ENCODE data around the gene RELN. TPM values are rescaled to one million over a fixed set of nuclear protein-coding genes. Genes with fewer than 3 reads are reported as not detected.

Gene RELN
- total and polyA plus RNA-seq, 5 donors from 2014 or later, result not detected

DNA sequence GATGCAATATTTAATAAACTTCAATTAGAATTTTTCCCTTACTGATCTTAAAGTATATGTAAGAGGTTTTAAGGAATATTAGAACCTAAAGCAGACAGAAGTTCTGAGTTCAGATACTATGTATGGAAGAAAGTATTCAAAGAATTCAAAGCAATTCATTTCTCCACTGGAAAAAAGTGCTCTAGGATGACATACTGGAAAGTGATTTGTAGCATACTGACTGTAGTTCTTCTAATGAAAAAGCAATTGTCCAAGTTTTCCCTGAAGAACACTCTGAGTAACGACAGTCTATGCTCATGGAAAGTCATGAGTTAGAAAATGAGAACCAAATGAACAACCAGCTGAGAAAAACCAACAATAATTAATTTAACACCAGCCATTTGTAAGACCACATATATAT, 362.7 kb downstream of the RELN start:
- Mint-ChIP-seq H3K9me3 (peaks cover 0 to 3% (median 0%) of the 10 kb centered on the region in 7 donors), H3K27me3 (peaks cover 9% of the 10 kb centered on the region), H3K36me3 (no peaks in the 10 kb centered on the region), H3K4me1 (no peaks in the 10 kb centered on the region), H3K4me3 (no peak overlapping the region), H3K27ac (no peak overlapping the region)
- no peaks in the 10 kb centered on the region for H3K4me1 ChIP-seq (ENCODE audit: control insufficient read depth, insufficient read depth, low read length, poor library complexity, severe bottlenecking)
- H3K27me3 ChIP-seq (ENCODE audit: control insufficient read depth, insufficient read depth, low read length), result no peaks in the 10 kb centered on the region
- no peak overlapping the region for H3K4me3 ChIP-seq (ENCODE audit: low read depth, low read length)
- DNase-seq (no peak), ATAC-seq (ENCODE audit: low read depth in 2 of 2) (no peak)
- no peak overlapping the region for H3K27ac ChIP-seq (ENCODE audit: insufficient read depth, low read length, poor library complexity, severe bottlenecking)
- no peaks in the 10 kb centered on the region for H3K36me3 ChIP-seq (ENCODE audit: control insufficient read depth, insufficient read depth, low read length)
- H3K9me3 ChIP-seq (ENCODE audit: control insufficient read depth in 2 of 2, low read length in 2 of 2), result no peaks in the 10 kb centered on the region

DNA sequence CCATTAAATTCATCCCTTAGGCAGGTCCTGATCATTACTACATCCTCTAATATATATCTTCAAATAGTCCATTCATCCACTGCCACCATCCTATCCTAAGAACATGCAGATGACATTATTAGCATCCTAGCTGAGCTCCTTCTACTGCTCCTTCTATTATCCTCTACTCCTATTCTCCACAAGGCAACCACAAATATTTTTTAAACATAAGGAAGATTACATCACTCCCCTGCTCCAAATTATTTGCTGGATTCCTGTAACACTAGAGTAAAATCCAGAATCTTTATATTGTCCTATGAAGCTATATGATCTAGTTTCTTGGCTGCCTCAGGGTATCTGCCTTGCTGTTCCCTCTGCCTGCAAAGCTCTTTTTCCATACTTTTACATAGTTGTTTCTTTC, 367.2 kb downstream of the RELN start:
- no peaks in the 10 kb centered on the region for H3K9me3 ChIP-seq (ENCODE audit: control insufficient read depth in 2 of 2, low read length in 2 of 2)
- no peaks in the 10 kb centered on the region for H3K36me3 ChIP-seq (ENCODE audit: control insufficient read depth, insufficient read depth, low read length)
- no peaks in the 10 kb centered on the region for H3K4me1 ChIP-seq (ENCODE audit: control insufficient read depth, insufficient read depth, low read length, poor library complexity, severe bottlenecking)
- DNase-seq (no peak), ATAC-seq (ENCODE audit: low read depth in 2 of 2) (no peak)
- H3K27me3 ChIP-seq (ENCODE audit: control insufficient read depth, insufficient read depth, low read length), result peaks cover 3% of the 10 kb centered on the region
- peaks cover 10% of the 10 kb centered on the region for H3K27me3 Mint-ChIP-seq
- H3K27ac Mint-ChIP-seq, result peak overlapping the region in 1 of 3 donors; percentile 2
- H3K4me1 Mint-ChIP-seq, result no peaks in the 10 kb centered on the region
- no peak overlapping the region for H3K27ac ChIP-seq (ENCODE audit: insufficient read depth, low read length, poor library complexity, severe bottlenecking)
- no peak overlapping the region for H3K4me3 Mint-ChIP-seq
- no peak overlapping the region for H3K4me3 ChIP-seq (ENCODE audit: low read depth, low read length)
- H3K9me3 Mint-ChIP-seq, result peaks cover 0 to 7% (median 0%) of the 10 kb centered on the region in 7 donors
- H3K36me3 Mint-ChIP-seq, result no peaks in the 10 kb centered on the region

DNA sequence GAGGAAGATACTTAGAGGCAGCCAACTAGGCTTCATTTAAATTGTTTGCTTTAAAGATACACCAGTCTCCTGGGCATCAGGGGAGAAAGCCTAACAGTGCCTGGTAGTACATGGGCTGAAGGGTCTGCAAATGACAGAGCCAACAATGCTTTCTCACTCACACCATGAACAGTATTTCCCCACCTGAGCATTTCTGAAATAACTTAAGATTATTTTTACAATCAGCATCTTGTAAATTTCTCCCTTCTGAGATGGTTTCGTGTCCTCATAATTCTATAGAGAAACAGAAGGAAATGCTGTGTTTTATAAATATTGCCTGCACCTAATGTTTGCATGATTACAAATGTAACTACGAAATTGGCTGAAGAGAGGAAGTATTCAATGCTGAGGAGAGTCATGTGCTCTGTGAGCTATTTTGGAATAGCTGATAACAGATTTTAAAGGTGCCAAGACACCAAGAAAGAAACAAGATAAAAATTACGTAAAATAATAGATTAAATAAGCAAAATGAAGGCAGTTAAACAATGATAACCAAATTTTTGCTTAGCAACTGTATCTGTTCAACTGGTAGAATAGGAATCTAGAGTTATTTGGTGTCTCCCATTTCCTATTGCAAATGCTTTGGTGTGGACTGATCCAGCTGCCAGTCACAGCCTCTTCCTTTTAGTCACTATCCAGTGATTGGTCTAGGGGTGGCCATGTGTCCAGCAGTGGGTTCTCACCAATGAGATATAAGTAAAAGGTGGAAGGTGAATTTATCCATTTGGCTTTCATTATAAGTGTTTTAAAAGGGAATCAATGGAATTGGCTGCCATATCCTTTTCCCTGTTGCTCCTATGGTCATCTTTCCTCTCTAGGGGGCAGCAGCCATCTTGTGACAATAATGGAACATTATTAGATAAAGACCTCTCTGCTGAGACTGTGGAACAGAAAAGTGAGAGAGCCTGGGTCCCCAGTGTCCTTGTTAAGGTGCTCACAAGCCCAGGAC, 375.5 kb downstream of the RELN start:
- Histone ChIP-seq H3K27ac (ENCODE audit: insufficient read depth, low read length, poor library complexity, severe bottlenecking) (no peak overlapping the region), H3K9me3 (ENCODE audit: control insufficient read depth in 2 of 2, low read length in 2 of 2) (no peaks in the 10 kb centered on the region), H3K4me3 (ENCODE audit: low read depth, low read length) (no peak overlapping the region), H3K4me1 (ENCODE audit: control insufficient read depth, insufficient read depth, low read length, poor library complexity, severe bottlenecking) (no peaks in the 10 kb centered on the region), H3K36me3 (ENCODE audit: control insufficient read depth, insufficient read depth, low read length) (no peaks in the 10 kb centered on the region), H3K27me3 (ENCODE audit: control insufficient read depth, insufficient read depth, low read length) (peaks cover 5% of the 10 kb centered on the region)
- H3K4me3 Mint-ChIP-seq, result no peak overlapping the region
- no peaks in the 10 kb centered on the region for H3K36me3 Mint-ChIP-seq
- H3K9me3 Mint-ChIP-seq, result peaks cover 0 to 1% (median 0%) of the 10 kb centered on the region in 7 donors
- peaks cover 0 to 3% (median 0%) of the 10 kb centered on the region in 4 donors for H3K4me1 Mint-ChIP-seq
- H3K27ac Mint-ChIP-seq, result no peak overlapping the region
- DNase-seq (no peak), ATAC-seq (ENCODE audit: low read depth in 2 of 2) (no peak)
- peaks cover 8% of the 10 kb centered on the region for H3K27me3 Mint-ChIP-seq

DNA sequence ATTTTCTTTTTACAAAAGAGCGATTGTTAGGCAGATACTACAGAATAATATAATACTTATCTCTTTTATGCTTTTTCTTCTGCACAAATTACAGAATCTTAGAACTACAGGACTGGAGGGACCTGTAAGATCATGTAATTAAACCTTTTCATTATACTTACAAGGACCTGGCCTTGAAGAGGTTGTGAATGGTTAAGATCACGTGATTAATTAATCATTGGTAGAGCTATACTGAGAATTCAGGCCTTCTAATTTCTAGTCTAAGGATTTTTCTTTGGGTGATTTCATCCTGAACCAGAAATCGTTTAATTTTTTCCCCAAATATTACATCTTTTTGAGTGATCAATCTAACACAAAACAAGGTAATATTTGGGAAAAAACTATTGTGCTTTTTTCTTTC, 379.7 kb downstream of the RELN start:
- H3K9me3 ChIP-seq (ENCODE audit: control insufficient read depth in 2 of 2, low read length in 2 of 2), result no peaks in the 10 kb centered on the region
- Mint-ChIP-seq H3K4me3 (no peak overlapping the region), H3K9me3 (peaks cover 0 to 1% (median 0%) of the 10 kb centered on the region in 7 donors), H3K27me3 (peaks cover 11% of the 10 kb centered on the region), H3K4me1 (peaks cover 0 to 3% (median 0%) of the 10 kb centered on the region in 4 donors), H3K27ac (no peak overlapping the region), H3K36me3 (no peaks in the 10 kb centered on the region)
- no peaks in the 10 kb centered on the region for H3K27me3 ChIP-seq (ENCODE audit: control insufficient read depth, insufficient read depth, low read length)
- no peak overlapping the region for H3K27ac ChIP-seq (ENCODE audit: insufficient read depth, low read length, poor library complexity, severe bottlenecking)
- no peaks in the 10 kb centered on the region for H3K36me3 ChIP-seq (ENCODE audit: control insufficient read depth, insufficient read depth, low read length)
- H3K4me3 ChIP-seq (ENCODE audit: low read depth, low read length), result no peak overlapping the region
- ATAC-seq (ENCODE audit: low read depth in 2 of 2) (no peak), DNase-seq (no peak)
- no peaks in the 10 kb centered on the region for H3K4me1 ChIP-seq (ENCODE audit: control insufficient read depth, insufficient read depth, low read length, poor library complexity, severe bottlenecking)

DNA sequence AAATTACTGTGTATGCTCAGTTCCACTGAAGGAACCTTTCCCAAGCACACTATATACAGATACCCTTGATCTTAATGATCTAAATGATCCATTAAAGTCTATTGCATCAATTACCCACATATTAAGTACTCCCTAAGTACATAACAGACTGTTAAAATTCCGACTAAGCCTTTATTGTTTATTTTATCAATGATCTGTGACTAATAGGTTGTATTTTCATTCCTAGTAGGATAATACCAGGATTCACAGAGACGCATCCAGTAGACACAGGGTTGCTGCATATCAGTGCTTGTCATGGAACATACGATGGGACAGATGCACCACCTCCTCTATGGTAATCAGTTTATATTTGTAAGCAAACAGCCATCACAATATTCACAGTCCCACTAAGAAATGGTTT, 383.8 kb downstream of the RELN start:
- Histone ChIP-seq H3K4me1 (ENCODE audit: control insufficient read depth, insufficient read depth, low read length, poor library complexity, severe bottlenecking) (no peaks in the 10 kb centered on the region), H3K36me3 (ENCODE audit: control insufficient read depth, insufficient read depth, low read length) (no peaks in the 10 kb centered on the region), H3K27ac (ENCODE audit: insufficient read depth, low read length, poor library complexity, severe bottlenecking) (no peak overlapping the region), H3K4me3 (ENCODE audit: low read depth, low read length) (no peak overlapping the region), H3K9me3 (ENCODE audit: control insufficient read depth in 2 of 2, low read length in 2 of 2) (no peaks in the 10 kb centered on the region), H3K27me3 (ENCODE audit: control insufficient read depth, insufficient read depth, low read length) (no peaks in the 10 kb centered on the region)
- ATAC-seq (ENCODE audit: low read depth in 2 of 2), result no peak
- Mint-ChIP-seq H3K27me3 (peaks cover 9% of the 10 kb centered on the region), H3K9me3 (peaks cover 0 to 2% (median 0%) of the 10 kb centered on the region in 7 donors), H3K4me1 (no peaks in the 10 kb centered on the region), H3K36me3 (no peaks in the 10 kb centered on the region), H3K4me3 (no peak overlapping the region), H3K27ac (no peak overlapping the region)
- no peak for DNase-seq

DNA sequence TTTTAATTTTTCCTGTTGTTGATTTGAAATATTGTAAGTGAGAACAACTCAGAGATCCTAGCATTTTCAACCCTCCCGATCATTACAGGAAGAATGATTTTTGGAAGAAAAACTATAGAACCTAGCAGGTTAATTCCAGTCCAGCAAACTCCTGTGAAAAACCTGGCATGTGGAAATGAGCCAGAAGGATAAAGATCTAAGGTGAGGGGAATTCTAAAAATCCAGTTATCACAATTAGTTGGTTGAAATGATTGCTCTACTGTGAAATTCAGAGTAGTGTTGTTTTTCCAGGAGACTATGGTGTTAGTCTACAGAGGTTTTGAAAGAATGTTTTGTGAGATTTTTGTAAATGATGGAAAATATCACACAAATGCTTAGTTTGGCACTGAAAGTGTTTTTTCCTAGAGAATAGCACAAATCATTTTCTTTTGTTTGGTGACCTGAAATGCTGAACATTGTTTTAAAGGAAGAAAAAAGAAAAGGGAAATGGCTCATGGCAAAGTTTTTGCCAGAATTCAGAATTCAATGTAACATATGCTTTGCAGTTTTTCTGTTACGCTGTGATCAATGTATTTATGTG, 391.0 kb downstream of the RELN start:
- H3K27me3 Mint-ChIP-seq, result peaks cover 26% of the 10 kb centered on the region
- DNase-seq, result no peak
- H3K9me3 Mint-ChIP-seq, result peaks cover 0 to 2% (median 0%) of the 10 kb centered on the region in 7 donors
- no peaks in the 10 kb centered on the region for H3K4me1 ChIP-seq (ENCODE audit: control insufficient read depth, insufficient read depth, low read length, poor library complexity, severe bottlenecking)
- peaks cover 2% of the 10 kb centered on the region for H3K27me3 ChIP-seq (ENCODE audit: control insufficient read depth, insufficient read depth, low read length)
- H3K27ac ChIP-seq (ENCODE audit: insufficient read depth, low read length, poor library complexity, severe bottlenecking), result no peak overlapping the region
- no peaks in the 10 kb centered on the region for H3K9me3 ChIP-seq (ENCODE audit: control insufficient read depth in 2 of 2, low read length in 2 of 2)
- no peaks in the 10 kb centered on the region for H3K36me3 ChIP-seq (ENCODE audit: control insufficient read depth, insufficient read depth, low read length)
- H3K36me3 Mint-ChIP-seq, result no peaks in the 10 kb centered on the region
- no peak overlapping the region for H3K27ac Mint-ChIP-seq
- ATAC-seq (ENCODE audit: low read depth in 2 of 2), result no peak
- no peak overlapping the region for H3K4me3 ChIP-seq (ENCODE audit: low read depth, low read length)
- H3K4me3 Mint-ChIP-seq, result no peak overlapping the region
- no peaks in the 10 kb centered on the region for H3K4me1 Mint-ChIP-seq

DNA sequence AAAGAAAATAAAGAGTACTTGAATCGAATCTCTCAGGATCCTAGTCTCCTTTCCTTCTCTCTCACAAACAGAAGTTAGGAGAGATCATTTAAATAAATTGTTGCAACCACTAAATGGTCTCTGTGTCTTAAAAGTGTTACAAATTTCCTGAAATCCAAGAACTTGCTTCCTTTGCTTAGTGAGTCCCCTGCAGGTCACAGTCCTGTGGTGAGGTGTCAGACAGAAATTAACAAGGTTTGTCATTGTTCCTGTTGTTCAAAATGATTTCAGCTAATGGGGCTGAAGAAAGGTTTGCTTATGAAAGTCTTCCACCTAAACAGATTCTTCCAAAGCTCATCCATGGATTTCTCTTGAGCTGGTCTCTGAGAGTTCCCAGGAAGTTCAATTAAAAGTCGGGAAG, 391.9 kb downstream of the RELN start:
- Histone ChIP-seq H3K9me3 (ENCODE audit: control insufficient read depth in 2 of 2, low read length in 2 of 2) (no peaks in the 10 kb centered on the region), H3K36me3 (ENCODE audit: control insufficient read depth, insufficient read depth, low read length) (no peaks in the 10 kb centered on the region), H3K27me3 (ENCODE audit: control insufficient read depth, insufficient read depth, low read length) (peaks cover 2% of the 10 kb centered on the region), H3K4me3 (ENCODE audit: low read depth, low read length) (no peak overlapping the region), H3K4me1 (ENCODE audit: control insufficient read depth, insufficient read depth, low read length, poor library complexity, severe bottlenecking) (no peaks in the 10 kb centered on the region), H3K27ac (ENCODE audit: insufficient read depth, low read length, poor library complexity, severe bottlenecking) (no peak overlapping the region)
- no peak for ATAC-seq (ENCODE audit: low read depth in 2 of 2)
- Mint-ChIP-seq H3K4me3 (no peak overlapping the region), H3K27ac (no peak overlapping the region), H3K9me3 (peaks cover 0 to 2% (median 0%) of the 10 kb centered on the region in 7 donors), H3K36me3 (no peaks in the 10 kb centered on the region), H3K27me3 (peaks cover 28% of the 10 kb centered on the region), H3K4me1 (no peaks in the 10 kb centered on the region)
- DNase-seq, result no peak

Data from CD4-positive, CD25-positive, alpha-beta regulatory T cell (primary cell).